Subcutaneous adipose tissue (tissue), 4 donors: ENCODE results near the gene GTPBP4. TPM values are rescaled to one million over a fixed set of nuclear protein-coding genes. Genes with fewer than 3 reads are reported as not detected.

Source experiments
- CTCF ChIP-seq: fragments of 450-650 bp; IDR thresholded peaks from one replicate; pipeline ENCODE4 v1.5.1; 2016; ENCODE audit warnings: low read depth, mild to moderate bottlenecking, control low read depth, antibody characterized with exemption, moderate library complexity
- total RNA-seq, 4 donors: library from RNA; depleted of rRNA; stranded (reverse); fragments of >200 nt; gene quantifications; one replicate each; pipeline ENCODE4 v1.1.0, GENCODE V29; 2016

Gene GTPBP4
- total RNA-seq, 4 donors from 2014 or later: 26.3 to 31.9 (median 29.6) TPM

GRCh38 chr10:966466-967235, 21.6 kb upstream of the GTPBP4 start:
- no peak for TF ChIP-seq CTCF

- TF ChIP-seq CTCF: no peak
Observed at GRCh38 chr10:968546-969199, 19.6 kb upstream of the GTPBP4 start.

GRCh38 chr10:969473-970150, 18.6 kb upstream of the GTPBP4 start:
- TF ChIP-seq CTCF: no peak

GRCh38 chr10:970311-971149, 17.7 kb upstream of the GTPBP4 start:
- TF ChIP-seq CTCF: no peak

- TF ChIP-seq CTCF: no peak
Observed at GRCh38 chr10:971150-971542, 17.1 kb upstream of the GTPBP4 start.

GRCh38 chr10:971613-972012, 16.6 kb upstream of the GTPBP4 start:
- TF ChIP-seq CTCF: no peak
